Neural progenitor cell (in vitro differentiated cells): ENCODE data around the gene RTN4IP1. TPM values are rescaled to one million over a fixed set of nuclear protein-coding genes. Genes with fewer than 3 reads are reported as not detected.

Source experiments
- DNase-seq: peaks from one replicate; pipeline ENCODE4 v3.0.0-alpha.2; 2016; ENCODE audit warnings: low spot score
- H2AFZ ChIP-seq: fragments of 200-600 bp; sonication (generic); replicated peaks from 2 replicates; pipeline ENCODE4 v1.6.1; 2016; ENCODE audit warnings: antibody characterized with exemption
- H3F3A ChIP-seq: fragments of 200-600 bp; sonication (generic); 2 replicates; pipeline ENCODE4 v1.6.1; 2016; ENCODE audit warnings: antibody characterized with exemption, low read depth
- H3K27ac ChIP-seq: fragments of 200-600 bp; sonication (generic); 2 replicates; pipeline ENCODE4 v1.5.1; 2016; ENCODE audit warnings: mild to moderate bottlenecking
- H3K27me3 ChIP-seq: fragments of 200-600 bp; sonication (generic); 2 replicates; pipeline ENCODE4 v1.6.1; 2016; ENCODE audit warnings: mild to moderate bottlenecking, moderate library complexity
- H3K36me3 ChIP-seq: fragments of 200-600 bp; sonication (generic); 2 replicates; pipeline ENCODE4 v1.5.1; 2016
- H3K4me1 ChIP-seq: fragments of 200-600 bp; sonication (generic); 2 replicates; pipeline ENCODE4 v1.6.1; 2016; ENCODE audit warnings: mixed run types
- H3K4me2 ChIP-seq: fragments of 200-600 bp; sonication (generic); 2 replicates; pipeline ENCODE4 v1.6.1; 2016
- H3K4me3 ChIP-seq: fragments of 200-600 bp; sonication (generic); 2 replicates; pipeline ENCODE4 v1.5.1; 2016
- H3K79me2 ChIP-seq: fragments of 200-600 bp; sonication (generic); 2 replicates; pipeline ENCODE4 v1.6.1; 2016; ENCODE audit warnings: low read depth
- H3K9ac ChIP-seq: fragments of 200-600 bp; sonication (generic); 2 replicates; pipeline ENCODE4 v1.6.1; 2016
- H3K9me3 ChIP-seq: fragments of 200-600 bp; sonication (generic); 2 replicates; pipeline ENCODE4 v1.5.1; 2016; ENCODE audit warnings: low read depth
- H4K20me1 ChIP-seq: fragments of 200-600 bp; sonication (generic); 2 replicates; pipeline ENCODE4 v1.6.1; 2016; ENCODE audit warnings: low read depth
- H3K27ac Mint-ChIP-seq: 3 replicates; pipeline ENCODE4 v1.8.0; 2021; ENCODE audit warnings: mixed read lengths
- H3K27me3 Mint-ChIP-seq: 2 replicates; pipeline ENCODE4 v1.8.0; 2022; ENCODE audit warnings: low read depth, mild to moderate bottlenecking, inconsistent platforms, moderate library complexity, mixed read lengths; ENCODE audit not compliant: insufficient read depth
- H3K36me3 Mint-ChIP-seq: 3 replicates; pipeline ENCODE4 v1.8.0; 2021; ENCODE audit warnings: mixed read lengths
- H3K4me1 Mint-ChIP-seq: 3 replicates; pipeline ENCODE4 v1.8.0; 2021; ENCODE audit warnings: mixed read lengths
- H3K4me3 Mint-ChIP-seq: 3 replicates; pipeline ENCODE4 v1.8.0; 2021; ENCODE audit warnings: mild to moderate bottlenecking, moderate library complexity, mixed read lengths
- H3K9me3 Mint-ChIP-seq: 3 replicates; pipeline ENCODE4 v1.8.0; 2020; ENCODE audit warnings: mixed read lengths
- EZH2 ChIP-seq: fragments of 200-600 bp; sonication (generic); IDR thresholded peaks from 2 replicates; pipeline ENCODE4 v1.6.1; 2017; ENCODE audit warnings: antibody characterized with exemption, mild to moderate bottlenecking, moderate library complexity
- EZH2phosphoT487 ChIP-seq: fragments of 200-600 bp; sonication (generic); IDR thresholded peaks from 2 replicates; pipeline ENCODE4 v1.6.1; 2017; ENCODE audit warnings: antibody characterized with exemption
- total RNA-seq: library from RNA; depleted of rRNA; stranded (reverse); fragments of >200 nt; gene quantifications from 2 replicates; pipeline ENCODE4 v1.2.3, GENCODE V29; 2015; ENCODE audit warnings: low replicate concordance
- TF ChIP-seq, protein P1 (sequence below): fragments of 200-600 bp; sonication (generic); IDR thresholded peaks from 2 replicates; pipeline ENCODE4 v1.5.1; 2017; ENCODE audit warnings: antibody characterized with exemption, mild to moderate bottlenecking

Gene RTN4IP1
- total RNA-seq, 1 donor from 2014 or later = 10.2 TPM

DNA sequence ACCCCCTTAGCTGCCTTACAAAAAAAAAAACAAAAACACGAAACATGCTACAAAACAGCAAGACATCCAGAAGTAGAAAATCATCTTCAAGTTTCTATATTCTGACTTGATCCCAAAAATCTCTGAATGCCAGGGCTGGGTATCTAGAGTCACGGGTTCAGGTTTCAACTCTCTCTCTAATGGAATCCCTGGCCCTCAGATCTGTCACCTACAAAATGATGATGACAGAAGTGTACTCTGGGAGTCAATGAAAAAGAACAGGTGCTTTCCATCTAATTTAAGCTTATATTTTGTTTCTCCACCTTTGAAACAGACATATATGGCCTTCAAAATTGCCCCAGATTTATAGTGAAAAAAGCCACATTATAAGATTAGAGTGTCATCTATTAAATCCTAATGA, 18.3 kb downstream of the RTN4IP1 start:
- peaks cover 2% of the 10 kb centered on the region for H3K27me3 Mint-ChIP-seq
- Histone ChIP-seq H3K4me2 (no peak overlapping the region), H2AFZ (no peak overlapping the region), H3K9ac (no peak overlapping the region), H3F3A (peaks cover 3% of the 10 kb centered on the region), H3K79me2 (no peaks in the 10 kb centered on the region), H4K20me1 (no peaks in the 10 kb centered on the region), H3K4me3 (no peak overlapping the region), H3K27ac (no peak overlapping the region), H3K36me3 (no peaks in the 10 kb centered on the region), H3K4me1 (peaks cover 11% of the 10 kb centered on the region), H3K9me3 (no peaks in the 10 kb centered on the region), H3K27me3 (no peaks in the 10 kb centered on the region)
- no peak overlapping the region for H3K27ac Mint-ChIP-seq
- DNase-seq = no peak
- no peaks in the 10 kb centered on the region for H3K9me3 Mint-ChIP-seq
- TF ChIP-seq EZH2phosphoT487 (no peak), EZH2 (no peak)
- TF ChIP-seq, protein P1, sequence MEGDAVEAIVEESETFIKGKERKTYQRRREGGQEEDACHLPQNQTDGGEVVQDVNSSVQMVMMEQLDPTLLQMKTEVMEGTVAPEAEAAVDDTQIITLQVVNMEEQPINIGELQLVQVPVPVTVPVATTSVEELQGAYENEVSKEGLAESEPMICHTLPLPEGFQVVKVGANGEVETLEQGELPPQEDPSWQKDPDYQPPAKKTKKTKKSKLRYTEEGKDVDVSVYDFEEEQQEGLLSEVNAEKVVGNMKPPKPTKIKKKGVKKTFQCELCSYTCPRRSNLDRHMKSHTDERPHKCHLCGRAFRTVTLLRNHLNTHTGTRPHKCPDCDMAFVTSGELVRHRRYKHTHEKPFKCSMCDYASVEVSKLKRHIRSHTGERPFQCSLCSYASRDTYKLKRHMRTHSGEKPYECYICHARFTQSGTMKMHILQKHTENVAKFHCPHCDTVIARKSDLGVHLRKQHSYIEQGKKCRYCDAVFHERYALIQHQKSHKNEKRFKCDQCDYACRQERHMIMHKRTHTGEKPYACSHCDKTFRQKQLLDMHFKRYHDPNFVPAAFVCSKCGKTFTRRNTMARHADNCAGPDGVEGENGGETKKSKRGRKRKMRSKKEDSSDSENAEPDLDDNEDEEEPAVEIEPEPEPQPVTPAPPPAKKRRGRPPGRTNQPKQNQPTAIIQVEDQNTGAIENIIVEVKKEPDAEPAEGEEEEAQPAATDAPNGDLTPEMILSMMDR = no peak
- no peaks in the 10 kb centered on the region for H3K4me1 Mint-ChIP-seq
- H3K36me3 Mint-ChIP-seq = no peaks in the 10 kb centered on the region
- no peak overlapping the region for H3K4me3 Mint-ChIP-seq

GRCh38 chr6:106609699-106610098, 19.6 kb downstream of the RTN4IP1 start:
- no peak overlapping the region for H2AFZ ChIP-seq

DNA sequence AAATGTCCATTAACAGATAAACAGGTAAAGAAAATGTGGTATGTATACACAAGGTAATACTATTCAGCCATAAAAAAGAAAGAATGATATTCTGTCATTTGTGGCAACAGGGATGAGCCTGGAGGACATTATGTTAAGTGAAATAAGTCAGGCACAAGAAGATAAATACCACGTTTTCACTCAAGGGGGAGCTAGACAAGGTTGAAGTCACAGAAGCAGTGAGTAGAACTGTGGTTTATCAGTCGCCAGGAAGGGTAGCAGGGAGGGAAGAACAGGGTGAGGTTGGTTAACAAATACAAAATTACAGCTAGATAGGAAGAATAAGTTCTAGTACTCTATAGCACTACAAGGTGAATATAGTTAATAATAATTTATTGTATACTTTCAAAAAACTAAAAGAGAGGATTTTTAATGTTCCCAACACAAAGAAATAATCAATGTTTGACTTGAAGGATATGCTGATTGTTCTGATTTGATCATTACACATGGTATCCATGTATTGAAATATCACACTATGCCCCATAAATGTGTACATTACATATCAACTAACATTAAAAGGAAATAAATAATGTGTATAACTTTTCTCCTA, 21.1 kb downstream of the RTN4IP1 start:
- TF ChIP-seq, protein P1 = peak; percentile 69
- TF ChIP-seq EZH2phosphoT487 = no peak
- Mint-ChIP-seq H3K36me3 (peaks cover 2% of the 10 kb centered on the region), H3K9me3 (peaks cover 2% of the 10 kb centered on the region), H3K4me1 (no peaks in the 10 kb centered on the region), H3K27me3 (peaks cover 2% of the 10 kb centered on the region), H3K27ac (no peak overlapping the region), H3K4me3 (no peak overlapping the region)
- Histone ChIP-seq H4K20me1 (no peaks in the 10 kb centered on the region), H3K4me2 (no peak overlapping the region), H3K4me1 (no peaks in the 10 kb centered on the region), H3K27me3 (no peaks in the 10 kb centered on the region), H3K36me3 (no peaks in the 10 kb centered on the region), H3F3A (no peaks in the 10 kb centered on the region), H2AFZ (no peak overlapping the region), H3K79me2 (no peaks in the 10 kb centered on the region), H3K9me3 (no peaks in the 10 kb centered on the region), H3K27ac (no peak overlapping the region), H3K4me3 (no peak overlapping the region), H3K9ac (no peak overlapping the region)
- DNase-seq = peak; percentile 65

More at GRCh38 chr6:106609699-106610098, 19.6 kb downstream of the RTN4IP1 start:
- Histone ChIP-seq H3K27ac (no peak overlapping the region), H3K9me3 (no peaks in the 10 kb centered on the region), H3K27me3 (no peaks in the 10 kb centered on the region), H3K4me1 (peaks cover 5% of the 10 kb centered on the region), H3F3A (peaks cover 3% of the 10 kb centered on the region), H3K36me3 (no peaks in the 10 kb centered on the region), H4K20me1 (no peaks in the 10 kb centered on the region), H3K79me2 (no peaks in the 10 kb centered on the region), H3K4me2 (no peak overlapping the region), H3K4me3 (no peak overlapping the region), H3K9ac (no peak overlapping the region)
- H3K27ac Mint-ChIP-seq = no peak overlapping the region
- no peak overlapping the region for H3K4me3 Mint-ChIP-seq
- DNase-seq = peak; percentile 32
- peaks cover 2% of the 10 kb centered on the region for H3K36me3 Mint-ChIP-seq
- peaks cover 2% of the 10 kb centered on the region for H3K27me3 Mint-ChIP-seq
- TF ChIP-seq, protein P1 = peak; percentile 47
- TF ChIP-seq EZH2phosphoT487 = no peak
- peaks cover 2% of the 10 kb centered on the region for H3K9me3 Mint-ChIP-seq
- H3K4me1 Mint-ChIP-seq = no peaks in the 10 kb centered on the region
